H1 (cell line): ENCODE data around the gene ZNF212. TPM values are rescaled to one million over a fixed set of nuclear protein-coding genes. Genes with fewer than 3 reads are reported as not detected.

Experiments used
- ASH2L ChIP-seq: fragments of 200-600, 300-600 bp; sonication (generic); IDR thresholded peaks from one replicate; pipeline ENCODE4 v1.7.1; 2017; ENCODE audit warnings: low read length
- ATF3 ChIP-seq: IDR thresholded peaks from 2 replicates; pipeline ENCODE4 v1.6.1; 2011; ENCODE audit warnings: low read depth, mild to moderate bottlenecking, low read length; ENCODE audit not compliant: insufficient read depth
- CBX8 ChIP-seq: fragments of 300-800, 300-1000 bp; sonication (generic); IDR thresholded peaks from 2 replicates; pipeline ENCODE4 v1.7.1; 2016; ENCODE audit warnings: low read depth, low read length, borderline replicate concordance
- CEBPB ChIP-seq: IDR thresholded peaks from 2 replicates; pipeline ENCODE4 v1.6.1; 2012; ENCODE audit warnings: low read depth, low read length
- CHD2 ChIP-seq: IDR thresholded peaks from 2 replicates; pipeline ENCODE4 v1.6.1; 2012; ENCODE audit warnings: low read length, improper control_type of control experiment
- CTBP2 ChIP-seq: IDR thresholded peaks from 2 replicates; pipeline ENCODE4 v1.7.0; 2011; ENCODE audit warnings: borderline replicate concordance, mild to moderate bottlenecking, moderate library complexity, mixed read lengths, low read length; ENCODE audit not compliant: insufficient read depth, insufficient read length
- GABPA ChIP-seq: IDR thresholded peaks from 2 replicates; pipeline ENCODE4 v1.6.1; 2011; ENCODE audit warnings: mild to moderate bottlenecking, low read length, moderate library complexity, borderline replicate concordance; ENCODE audit not compliant: insufficient read depth
- GTF2F1 ChIP-seq: IDR thresholded peaks from 2 replicates; pipeline ENCODE4 v1.6.1; 2012; ENCODE audit warnings: low read depth, low read length, improper control_type of control experiment, borderline replicate concordance
- HDAC2 ChIP-seq, 2 experiments: fragments of 300-600 bp in 1 of 2; sonication (generic) in 1 of 2; IDR thresholded peaks; 2 replicates each; pipeline ENCODE4 v1.6.1; 2011 to 2012; ENCODE audit warnings: low read depth in 2 of 2, low read length in 2 of 2, mild to moderate bottlenecking in 2 of 2, moderate library complexity in 2 of 2, borderline replicate concordance in 1 of 2, inconsistent platforms in 1 of 2
- HDAC6 ChIP-seq: IDR thresholded peaks from one replicate; pipeline ENCODE4 v1.7.1; 2012; ENCODE audit warnings: low read depth, mild to moderate bottlenecking, inconsistent platforms, low read length, moderate library complexity
- JUN ChIP-seq: IDR thresholded peaks from 2 replicates; pipeline ENCODE4 v1.6.1; 2011; ENCODE audit warnings: low read depth, mild to moderate bottlenecking, improper control_type of control experiment, low read length
- MAX ChIP-seq: IDR thresholded peaks from 2 replicates; pipeline ENCODE4 v1.6.1; 2012; ENCODE audit warnings: inconsistent platforms
- NRF1 ChIP-seq: IDR thresholded peaks from 2 replicates; pipeline ENCODE4 v1.6.1; 2011; ENCODE audit warnings: mild to moderate bottlenecking, low read depth, low read length, improper control_type of control experiment
- PHF8 ChIP-seq: fragments of 200-600 bp; sonication (generic); conservative IDR thresholded peaks from 2 replicates; pipeline ENCODE4 v1.7.1; 2012; ENCODE audit warnings: low read depth, mild to moderate bottlenecking, inconsistent platforms, low read length, moderate library complexity
- POLR2AphosphoS5 ChIP-seq: IDR thresholded peaks from 2 replicates; pipeline ENCODE4 v1.6.1; 2011; ENCODE audit warnings: low read depth, low read length
- POU5F1 ChIP-seq: IDR thresholded peaks from 2 replicates; pipeline ENCODE4 v1.6.1; 2011; ENCODE audit warnings: low read depth, mild to moderate bottlenecking, low read length, moderate library complexity
- RXRA ChIP-seq: IDR thresholded peaks from 2 replicates; pipeline ENCODE4 v1.6.1; 2011; ENCODE audit warnings: low read depth, mild to moderate bottlenecking, low read length, moderate library complexity; ENCODE audit not compliant: insufficient read depth
- SAP30 ChIP-seq: fragments of 300-600 bp; sonication (generic); IDR thresholded peaks from 2 replicates; pipeline ENCODE4 v1.7.1; 2012; ENCODE audit warnings: low read length, moderate library complexity, mild to moderate bottlenecking, inconsistent platforms; ENCODE audit not compliant: insufficient read depth, insufficient replicate concordance
- SIN3A ChIP-seq, 2 experiments: IDR thresholded peaks in 1 of 2; conservative IDR thresholded peaks in 1 of 2; 2 replicates each; pipeline ENCODE4 v1.6.1; 2011 to 2012; ENCODE audit warnings: low read length in 2 of 2, improper control_type of control experiment in 1 of 2, low read depth in 1 of 2, mild to moderate bottlenecking in 1 of 2
- SP1 ChIP-seq: IDR thresholded peaks from 2 replicates; pipeline ENCODE4 v1.6.1; 2011; ENCODE audit warnings: low read depth, low read length
- SUZ12 ChIP-seq: fragments of 200-600 bp; sonication (generic); IDR thresholded peaks from 2 replicates; pipeline ENCODE4 v1.6.1; 2012; ENCODE audit warnings: mild to moderate bottlenecking, inconsistent platforms, low read length, moderate library complexity, mixed read lengths
- TAF1 ChIP-seq: IDR thresholded peaks from 2 replicates; pipeline ENCODE4 v1.6.1; 2011; ENCODE audit warnings: mild to moderate bottlenecking, low read depth, low read length
- polyA plus RNA-seq, 7 experiments: library from polyadenylated mRNA; depleted of rRNA in 3 of 7; stranded (reverse) in 5 of 7; unstranded in 2 of 7; fragments of >200 nt in 5 of 7; fragments of 200-250 nt in 2 of 7; gene quantifications; 1 replicate in 5 of 7; 2 replicates in 1 of 7; 4 replicates in 1 of 7; pipeline versions ENCODE4 v1.2.1 to v1.2.3, GENCODE V29; 2011 to 2013; ENCODE audit warnings: missing spikeins in 2 of 7, mixed read lengths in 2 of 7
- total RNA-seq: library from RNA; stranded (reverse); fragmentation: NEBNext Ultra II Directional; extraction: Animal tissue kit (Norgen Biotek cat#: 25700); gene quantifications from 2 replicates; pipeline ENCODE4 v1.2.1, GENCODE V29; 2021

The ZNF212 gene
- total and polyA plus RNA-seq, 2 of the 8 experiments (the other 6 are each of a cell fraction or from before 2014, with no cell fraction given): 6.7 to 19.3 TPM

GRCh38 chr7:149239345-149240143, at the start of gene ZNF212 (continued):
- TF ChIP-seq CTBP2 (no peak), SP1 (no peak), SIN3A (conservative IDR thresholded peaks at IDR 0.05 in 1 of 2, IDR thresholded peaks at IDR 0.05 in 1 of 2; ENCODE audit: low read depth in 1 of 2, low read length in 2 of 2) (0 out of 4 replicates have a peak, but pooled peaks of 1 of the 2 experiments have one; percentile 28), TAF1 (peak; percentile 74), GTF2F1 (0 out of 2 replicates have a peak, but pooled peaks have one; percentile 30), SAP30 (no peak), JUN (0 out of 2 replicates have a peak, but pooled peaks have one; percentile 49), HDAC6 (no peak), CHD2 (peak; percentile 42; the same call in 1 of the 2 replicates), POLR2AphosphoS5 (peak; percentile 51; the same call in 1 of the 2 replicates), GABPA (no peak), NRF1 (no peak), MAX (no peak; the same call in 1 of the 2 replicates), ASH2L (peak; percentile 96), CEBPB (no peak), POU5F1 (no peak), PHF8 (peak; percentile 93), HDAC2 (IDR thresholded peaks at IDR 0.05; ENCODE audit: borderline replicate concordance in 1 of 2, low read depth in 2 of 2, low read length in 2 of 2) (no peak), CBX8 (no peak), RXRA (no peak), ATF3 (no peak), SUZ12 (no peak)
